Activated T-cell treated with anti-CD3 and anti-CD28 coated beads, Interleukin-2, amount 50 U/mL, for 48 hours (primary cell): Measurements from ENCODE around the gene GTF2F1.
A peak's percentile ranks its signal among the peaks of the same experiment; 100 is the strongest.
"Not testable (repeated sequence)": the region's sequence is repeated elsewhere in the genome, so short reads cannot be mapped to it uniquely, and the experiment has no call there.

ENCODE experiments used
- DNase-seq, 2 experiments: peaks; one replicate each; pipeline ENCODE4 v3.0.0-alpha.2; 2020

GTF2F1 gene

GRCh38 chr19:6381030-6381750 is 11.8 kb downstream of the GTF2F1 start:
- DNase-seq = no peak

- DNase-seq = no peak
Observed at GRCh38 chr19:6379744-6380143, 13.2 kb downstream of the GTF2F1 start.

- DNase-seq = no peak
Observed at GRCh38 chr19:6378486-6378885, 14.5 kb downstream of the GTF2F1 start.

GRCh38 chr19:6378041-6378440 is 14.9 kb downstream of the GTF2F1 start:
- no peak for DNase-seq

GRCh38 chr19:6376512-6377190 is 16.3 kb downstream of the GTF2F1 start:
- no peak for DNase-seq

GRCh38 chr19:6375411-6376010 is 17.5 kb downstream of the GTF2F1 start, which contains the start of gene PSPN:
TSS of gene PSPN (minus strand) at chr19:6375933. CDS start at chr19:6375849, 84 bp downstream.
- no peak for DNase-seq

- DNase-seq = no peak
Observed at GRCh38 chr19:6374711-6375410, 18.1 kb downstream of the GTF2F1 start.

GRCh38 chr19:6374161-6374709 is 18.7 kb downstream of the GTF2F1 start:
- no peak for DNase-seq

GRCh38 chr19:6373813-6374108 is 19.2 kb downstream of the GTF2F1 start:
- DNase-seq = no peak

- DNase-seq = peak; percentile 99 to 100
Observed at GRCh38 chr19:6373096-6373812, 19.7 kb downstream of the GTF2F1 start.

GRCh38 chr19:6372594-6373095 is 20.3 kb downstream of the GTF2F1 start, which contains the start of gene ALKBH7:
TSS of gene ALKBH7 (plus strand) at chr19:6372794. CDS start at chr19:6372821, 27 bp downstream.
- peak; percentile 93 to 94 for DNase-seq

GRCh38 chr19:6364353-6364752 is 28.6 kb downstream of the GTF2F1 start:
- no peak for DNase-seq

GRCh38 chr19:6362351-6362801 is 30.6 kb downstream of the GTF2F1 start:
- peak; percentile 58 to 62 for DNase-seq

GRCh38 chr19:6362027-6362350 is 31.0 kb downstream of the GTF2F1 start:
- DNase-seq = peak in 1 of 2 experiments; percentile 44

GRCh38 chr19:6360857-6361216 is 32.1 kb downstream of the GTF2F1 start:
- DNase-seq = not testable (repeated sequence)

- not testable (repeated sequence) for DNase-seq
Observed at GRCh38 chr19:6360445-6360844, 32.5 kb downstream of the GTF2F1 start.

GRCh38 chr19:6359568-6360341 is 33.2 kb downstream of the GTF2F1 start:
- DNase-seq = no peak

- no peak for DNase-seq
Observed at GRCh38 chr19:6358003-6358402, 35.0 kb downstream of the GTF2F1 start.

- DNase-seq = no peak
Observed at GRCh38 chr19:6357174-6357573, 35.8 kb downstream of the GTF2F1 start.

GRCh38 chr19:6355321-6356040 is 37.5 kb downstream of the GTF2F1 start:
- not testable (repeated sequence) for DNase-seq
